GM12873 (cell line): ENCODE data around the gene FGF23.
A peak's percentile ranks its signal among the peaks of the same experiment; 100 is the strongest.

Experiments used
- CTCF ChIP-seq: IDR thresholded peaks from 2 replicates; pipeline ENCODE4 v1.5.1; 2012; ENCODE audit warnings: low read depth, mild to moderate bottlenecking, moderate library complexity, low read length, control low read depth; ENCODE audit not compliant: insufficient read depth; ENCODE audit errors: missing control alignments

Gene FGF23

GRCh38 chr12:4379405-4379804, at the start of gene FGF23:
Gene FGF23 (minus strand): TSS chr12:4379712. CDS start chr12:4379582, 130 bp downstream.
- TF ChIP-seq CTCF, result no peak

DNA sequence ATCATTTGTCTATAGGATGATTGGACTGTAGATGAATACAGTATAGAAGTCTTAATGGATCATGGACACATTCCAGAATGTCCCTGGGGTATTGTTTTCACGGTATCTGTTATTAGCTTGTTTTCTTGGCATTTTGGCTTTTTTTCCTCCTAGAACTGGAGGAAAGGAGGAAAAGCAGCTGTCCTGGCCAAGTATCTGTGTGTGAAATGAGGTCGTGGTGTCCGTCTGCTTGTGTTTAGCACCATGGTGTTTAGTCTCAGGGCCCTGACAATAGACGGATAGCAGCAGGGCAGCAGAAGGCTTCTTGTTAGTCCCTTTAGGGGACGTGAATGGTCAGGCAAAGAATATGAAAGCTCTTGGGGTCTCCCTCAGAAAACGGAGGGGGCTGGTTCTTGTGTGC, 44.9 kb upstream of the FGF23 start:
- no peak for TF ChIP-seq CTCF

DNA sequence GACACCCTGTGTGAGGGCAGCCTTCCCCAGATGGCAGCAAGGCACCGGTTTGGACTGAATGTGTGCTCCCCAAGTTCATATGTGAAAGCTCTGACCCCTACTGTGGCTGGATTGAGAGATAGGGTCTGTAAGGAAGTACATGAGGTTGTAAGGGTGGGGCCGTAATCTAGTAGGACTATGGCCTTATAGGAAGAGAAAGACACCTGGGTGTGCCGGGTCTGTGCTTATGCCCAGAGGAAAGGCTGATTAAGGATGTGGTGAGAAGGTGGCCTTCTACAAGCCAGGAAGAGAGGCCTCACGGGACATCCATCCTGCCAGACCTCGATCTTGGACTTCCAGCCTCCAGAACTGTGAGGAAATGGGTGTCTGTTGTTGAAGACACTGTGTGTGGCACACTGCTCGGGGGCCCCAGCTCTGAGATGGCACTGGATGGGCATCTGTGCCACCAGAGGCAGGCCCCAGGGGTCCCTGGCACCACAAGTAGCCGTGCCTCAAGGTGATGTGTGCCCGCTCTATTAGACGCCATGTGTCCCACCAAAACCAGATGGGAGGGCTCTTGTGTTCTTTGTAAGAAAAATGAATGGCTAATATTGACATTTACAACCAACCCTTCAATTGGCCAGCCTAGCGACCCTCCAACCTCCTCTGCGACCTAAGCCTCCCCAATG, 44.1 kb upstream of the FGF23 start:
- TF ChIP-seq CTCF, result no peak

DNA sequence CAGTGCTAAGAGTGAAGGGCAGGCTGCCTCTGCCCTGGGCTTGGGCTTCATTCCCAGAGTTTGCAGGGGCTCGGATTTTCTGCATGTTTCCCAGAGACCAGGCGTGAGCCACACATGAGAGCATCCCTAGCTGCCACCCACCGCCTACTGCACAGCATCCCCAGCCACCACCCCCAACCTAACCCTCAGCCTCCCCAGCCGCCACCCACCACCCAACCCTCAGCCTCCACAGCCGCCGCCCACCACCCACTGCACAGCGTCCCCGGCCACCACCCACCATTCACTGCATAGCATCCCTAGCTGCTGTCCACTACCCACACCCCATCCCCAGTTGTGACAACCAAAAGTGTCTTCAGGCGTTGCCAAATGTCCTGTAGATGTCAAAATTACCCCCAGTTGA, 43.5 kb upstream of the FGF23 start:
- no peak for TF ChIP-seq CTCF

DNA sequence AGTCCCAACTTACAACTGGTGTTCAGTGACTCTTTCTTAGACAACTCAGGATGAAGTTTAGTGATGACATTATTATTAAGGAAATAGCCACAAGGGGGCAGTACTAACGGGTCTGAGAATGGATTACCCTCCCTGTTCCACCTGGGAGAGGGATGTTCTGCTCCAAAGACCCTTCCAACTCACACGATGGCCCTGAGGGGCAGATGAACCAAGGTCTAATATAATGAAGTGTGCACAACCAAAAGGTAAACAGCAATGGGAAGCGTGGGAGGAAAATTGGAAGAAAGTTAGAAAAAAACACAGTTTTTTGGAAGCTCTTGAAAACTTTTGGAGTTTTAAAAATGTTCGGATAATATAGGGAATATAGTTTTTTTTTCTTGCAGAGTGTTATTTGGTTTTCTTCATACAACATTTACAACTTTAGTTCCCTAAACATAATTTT, 42.1 kb upstream of the FGF23 start:
- peak; percentile 71 for TF ChIP-seq CTCF

DNA sequence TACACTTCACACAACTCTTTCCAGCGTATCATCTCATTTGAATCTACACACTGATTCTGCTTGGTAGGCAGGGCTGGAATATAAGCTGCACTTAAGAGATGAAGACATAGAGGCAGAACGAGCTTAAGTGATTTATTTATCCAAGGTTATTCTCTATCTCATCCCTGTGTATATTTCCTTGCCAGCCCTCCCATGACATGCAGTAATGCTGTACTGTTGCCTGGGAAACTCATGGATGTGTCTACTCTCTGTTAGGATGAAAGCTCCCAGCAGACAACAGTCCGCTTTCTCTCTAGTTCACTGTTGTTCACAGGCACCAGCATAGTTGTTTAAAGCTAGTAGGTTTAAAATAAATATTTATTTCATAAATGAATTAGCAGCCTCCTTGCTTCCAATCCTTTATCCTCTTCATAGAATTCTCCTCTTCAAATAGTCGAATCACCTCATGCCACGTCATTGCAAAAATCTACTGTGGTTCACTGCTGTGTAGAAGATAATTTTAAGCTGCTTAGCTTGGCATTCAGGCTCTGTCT, 40.7 kb upstream of the FGF23 start:
- no peak for TF ChIP-seq CTCF

DNA sequence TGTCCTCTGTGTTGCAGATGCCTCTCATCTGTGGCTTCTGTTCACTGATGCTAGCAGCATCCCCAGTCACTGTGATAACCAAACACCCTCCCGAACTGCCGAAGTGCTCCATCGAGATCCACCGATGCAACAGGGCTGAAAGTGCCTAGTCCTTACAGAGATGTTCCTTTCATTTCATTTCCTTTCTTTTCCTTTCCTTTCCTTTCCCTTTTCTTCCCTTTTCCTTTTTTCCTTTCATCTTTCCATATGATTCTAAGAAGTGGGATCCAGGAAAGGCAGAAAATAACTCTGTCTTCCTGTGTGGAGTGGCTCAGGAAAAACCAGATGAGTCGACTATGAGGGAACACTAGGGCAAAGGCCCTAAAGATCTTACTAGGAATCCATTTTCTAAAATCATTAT, 39.4 kb upstream of the FGF23 start:
- no peak for TF ChIP-seq CTCF

DNA sequence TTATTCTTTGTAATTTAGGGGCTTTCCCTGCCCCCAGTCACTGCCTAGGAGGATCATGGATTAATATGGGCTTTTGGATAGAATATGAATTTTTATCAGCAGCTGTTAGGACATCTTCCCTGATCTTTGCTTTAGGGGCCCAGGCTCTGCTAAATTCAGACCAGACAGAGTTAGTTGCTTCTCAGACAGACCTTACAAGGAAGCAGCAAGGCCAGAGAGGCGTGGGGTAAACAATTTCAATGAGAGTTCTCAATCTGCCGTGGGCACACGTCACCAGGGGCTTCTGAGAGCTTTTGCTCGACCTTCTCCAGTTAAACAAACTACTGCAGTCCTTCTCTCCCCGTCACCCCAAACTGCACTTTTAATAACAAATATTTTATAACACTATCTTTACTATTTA, 38.4 kb upstream of the FGF23 start:
- no peak for TF ChIP-seq CTCF
